Fibroblast of lung (primary cell): Measurements from ENCODE around the gene RNU1-1. TPM values are rescaled to one million over a fixed set of nuclear protein-coding genes. Genes with fewer than 3 reads are reported as not detected.
"Not testable (repeated sequence)": the region's sequence is repeated elsewhere in the genome, so short reads cannot be mapped to it uniquely, and the experiment has no call there.

Source experiments
- DNase-seq, 2 donors: peaks; one replicate each; pipeline versions ENCODE4 v3.0.0 to v3.0.0-alpha.2; 2010; ENCODE audit warnings: low read depth in 2 of 2
- H2AFZ ChIP-seq: 2 replicates; pipeline ENCODE4 v1.5.1; 2012; ENCODE audit warnings: low read length, control low read depth, inconsistent platforms
- H3K27ac ChIP-seq: 2 replicates; pipeline ENCODE4 v1.5.1; 2011; ENCODE audit warnings: low read length, control low read depth; ENCODE audit not compliant: insufficient read depth
- H3K27me3 ChIP-seq: 2 replicates; pipeline ENCODE4 v1.5.1; 2011; ENCODE audit warnings: mild to moderate bottlenecking, low read length; ENCODE audit not compliant: control insufficient read depth, insufficient read depth
- H3K36me3 ChIP-seq: 2 replicates; pipeline ENCODE4 v1.5.1; 2011; ENCODE audit warnings: low read length; ENCODE audit not compliant: control insufficient read depth, insufficient read depth
- H3K4me1 ChIP-seq: 2 replicates; pipeline ENCODE4 v1.5.1; 2011; ENCODE audit warnings: low read length; ENCODE audit not compliant: control insufficient read depth, insufficient read depth; ENCODE audit errors: extremely low read depth
- H3K4me2 ChIP-seq: 2 replicates; pipeline ENCODE4 v1.5.1; 2011; ENCODE audit warnings: low read length, control low read depth; ENCODE audit not compliant: insufficient read depth; ENCODE audit errors: extremely low read depth
- H3K4me3 ChIP-seq, 4 experiments: fragments of 200-600 bp in 1 of 4; sonication (generic) in 1 of 4; replicated peaks in 1 of 4; 2 replicates each; pipeline ENCODE4 v1.5.1; 2011 to 2016; ENCODE audit warnings: low read length in 4 of 4, low read depth in 3 of 4, mild to moderate bottlenecking in 3 of 4, control low read depth in 2 of 4, inconsistent platforms in 1 of 4, mixed read lengths in 1 of 4; ENCODE audit not compliant: insufficient read depth in 1 of 4; ENCODE audit errors: control extremely low read depth in 1 of 4
- H3K79me2 ChIP-seq: 2 replicates; pipeline ENCODE4 v1.5.1; 2012; ENCODE audit warnings: mild to moderate bottlenecking, low read length, inconsistent platforms; ENCODE audit not compliant: control insufficient read depth, insufficient read depth
- H3K9ac ChIP-seq: 2 replicates; pipeline ENCODE4 v1.5.1; 2011; ENCODE audit warnings: mild to moderate bottlenecking, low read length, control low read depth; ENCODE audit not compliant: insufficient read depth
- H3K9me3 ChIP-seq: 2 replicates; pipeline ENCODE4 v1.5.1; 2012; ENCODE audit warnings: low read depth, low read length; ENCODE audit not compliant: control insufficient read depth, insufficient read depth
- H4K20me1 ChIP-seq: 2 replicates; pipeline ENCODE4 v1.5.1; 2011; ENCODE audit warnings: low read length; ENCODE audit not compliant: control insufficient read depth, insufficient read depth; ENCODE audit errors: extremely low read depth
- polyA plus RNA-seq, 2 donors: library from polyadenylated mRNA; depleted of rRNA in 1 of 2; stranded (reverse) in 1 of 2; unstranded in 1 of 2; fragments of >200 nt; gene quantifications; 2 replicates each; pipeline ENCODE4 v1.2.1, GENCODE V29; 2011 to 2012; ENCODE audit warnings: missing spikeins in 1 of 2
- total RNA-seq: library from RNA; depleted of rRNA; stranded (reverse); fragments of >200 nt; gene quantifications from 2 replicates; pipeline ENCODE4 v1.2.1, GENCODE V29; 2014

The RNU1-1 gene
- total and polyA plus RNA-seq, 2 donors (not counting 1 experiment from before 2014, with no cell fraction given), result 3,997 TPM; not detected in 1

- not testable (repeated sequence) for H4K20me1 ChIP-seq, H2AFZ ChIP-seq
Observed at GRCh38 chr1:16518913-16519254, 4.8 kb upstream of the RNU1-1 start.

GRCh38 chr1:16516694-16517410 lies 2.8 kb upstream of the RNU1-1 start:
- not testable (repeated sequence) for H3K4me3 ChIP-seq, DNase-seq, H3K27ac ChIP-seq, H2AFZ ChIP-seq, H3K9me3 ChIP-seq, H3K79me2 ChIP-seq, H3K36me3 ChIP-seq, H3K4me1 ChIP-seq, H3K4me2 ChIP-seq, H4K20me1 ChIP-seq, H3K9ac ChIP-seq
- H3K27me3 ChIP-seq, result peaks cover 10% of the 10 kb centered on the region

More at GRCh38 chr1:16518913-16519254, 4.8 kb upstream of the RNU1-1 start:
- H3K9me3 ChIP-seq, H3K27ac ChIP-seq, H3K4me2 ChIP-seq, H3K79me2 ChIP-seq, H3K4me3 ChIP-seq, H3K36me3 ChIP-seq, H3K9ac ChIP-seq, DNase-seq, H3K4me1 ChIP-seq: not testable (repeated sequence)
- H3K27me3 ChIP-seq, result peaks cover 10% of the 10 kb centered on the region

DNA sequence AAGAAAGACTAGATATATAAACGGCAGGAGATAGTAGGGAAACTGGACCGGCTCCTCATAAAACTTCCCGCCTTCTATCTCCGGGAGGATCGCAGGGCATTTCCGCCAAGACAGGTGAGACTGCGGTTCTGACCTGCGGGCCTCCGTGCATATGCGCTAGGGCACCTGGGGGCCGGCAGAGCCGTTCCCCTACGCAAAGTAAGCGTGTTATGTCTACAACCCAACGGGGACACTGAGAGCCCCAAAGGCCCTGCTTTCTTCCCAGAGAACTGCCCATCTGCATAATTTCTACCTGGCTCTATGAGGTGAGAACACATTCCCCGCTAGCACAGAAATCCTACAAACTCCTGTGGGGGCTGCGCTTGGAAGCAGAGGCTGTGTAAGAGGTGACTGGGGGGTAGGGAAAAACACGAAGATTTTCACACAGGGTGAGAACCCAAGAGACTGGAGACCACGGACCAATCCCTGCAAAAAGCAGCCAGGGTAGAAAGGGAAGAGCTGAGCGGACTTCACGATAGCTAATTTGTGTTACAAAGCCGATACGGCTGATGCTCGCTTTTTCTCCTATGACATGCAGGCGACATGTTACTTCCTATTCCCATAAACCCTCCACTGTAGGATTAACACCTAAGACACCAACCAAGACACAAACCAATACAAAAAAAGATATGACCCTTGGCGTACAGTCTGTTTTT lies 526 bp downstream of the RNU1-1 start:
- not testable (repeated sequence) for H3K4me2 ChIP-seq, H3K9me3 ChIP-seq, H3K4me3 ChIP-seq, H3K9ac ChIP-seq, H3K27ac ChIP-seq, H3K36me3 ChIP-seq, H3K27me3 ChIP-seq, H2AFZ ChIP-seq, H3K79me2 ChIP-seq, H4K20me1 ChIP-seq, H3K4me1 ChIP-seq
- DNase-seq, result peak; percentile 99

- DNase-seq, H3K27me3 ChIP-seq, H3K27ac ChIP-seq, H3K9ac ChIP-seq, H3K9me3 ChIP-seq, H2AFZ ChIP-seq, H4K20me1 ChIP-seq, H3K79me2 ChIP-seq, H3K36me3 ChIP-seq, H3K4me2 ChIP-seq, H3K4me3 ChIP-seq, H3K4me1 ChIP-seq: not testable (repeated sequence)
Observed at GRCh38 chr1:16512624-16513411, 1.3 kb downstream of the RNU1-1 start.

DNA sequence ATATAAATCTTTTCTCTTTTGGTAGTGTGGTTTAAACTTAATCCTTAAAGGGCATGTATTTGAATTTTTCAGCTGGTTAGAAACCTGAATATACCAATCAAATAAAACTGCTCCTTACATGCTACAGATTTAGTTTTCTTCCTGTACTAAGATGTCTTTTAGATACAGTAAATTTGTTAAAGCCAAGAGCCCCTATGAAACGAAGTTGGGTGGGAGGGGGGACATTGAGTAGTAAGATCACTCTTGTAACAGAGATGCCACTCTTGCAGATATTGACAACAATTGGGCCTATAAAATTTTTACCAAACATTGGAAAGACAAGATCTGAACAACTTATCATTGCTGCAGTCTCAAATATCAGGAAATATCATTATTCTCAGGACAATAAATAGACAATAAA lies 2.2 kb downstream of the RNU1-1 start:
- not testable (repeated sequence) for H3K4me1 ChIP-seq, H3K36me3 ChIP-seq, H3K9me3 ChIP-seq, H3K79me2 ChIP-seq, DNase-seq, H3K4me3 ChIP-seq, H4K20me1 ChIP-seq, H2AFZ ChIP-seq, H3K9ac ChIP-seq, H3K27me3 ChIP-seq, H3K27ac ChIP-seq, H3K4me2 ChIP-seq
